Measurements from ENCODE around the gene PLXNC1. TPM values are rescaled to one million over a fixed set of nuclear protein-coding genes. Genes with fewer than 3 reads are reported as not detected.

PLXNC1 gene
- total and polyA plus RNA-seq, 4 donors: 0.71 to 12.0 (median 3.3) TPM

- H3K4me1 ChIP-seq (ENCODE audit: control insufficient read depth in 4 of 4, insufficient read depth in 4 of 4, low read length in 3 of 4): no peaks in the 10 kb centered on the region
- DNase-seq (ENCODE audit: low spot score): no peak
- H3K9ac ChIP-seq (ENCODE audit: low read depth in 1 of 2, low read length in 2 of 2): no peak overlapping the region
- no peaks in the 10 kb centered on the region for H3K9me3 ChIP-seq (ENCODE audit: control insufficient read depth in 4 of 4, low read length in 3 of 4)
- TF ChIP-seq ZBTB33 (IDR thresholded peaks at IDR 0.05) (no peak), NR2F2 (IDR thresholded peaks at IDR 0.05) (no peak), MAX (IDR thresholded peaks at IDR 0.05) (no peak), RXRA (IDR thresholded peaks at IDR 0.05) (no peak), FOXA2 (IDR thresholded peaks at IDR 0.05) (no peak), FOXA1 (IDR thresholded peaks at IDR 0.05) (no peak), SP1 (IDR thresholded peaks at IDR 0.05) (no peak), TAF1 (conservative IDR thresholded peaks at IDR 0.05) (no peak), CTCF (IDR thresholded peaks at IDR 0.05; ENCODE audit: low read depth, low read length, missing input control) (no peak), JUND (IDR thresholded peaks at IDR 0.05) (no peak), HNF4A (conservative IDR thresholded peaks at IDR 0.05) (no peak), EGR1 (IDR thresholded peaks at IDR 0.05; ENCODE audit: low read depth in 2 of 2) (no peak), RAD21 (IDR thresholded peaks at IDR 0.05) (no peak), YY1 (IDR thresholded peaks at IDR 0.05) (no peak), HNF4G (IDR thresholded peaks at IDR 0.05) (no peak), REST (IDR thresholded peaks at IDR 0.05) (no peak), ATF3 (IDR thresholded peaks at IDR 0.05) (no peak)
- H3K4me3 ChIP-seq (ENCODE audit: low read depth in 1 of 3, low read length in 3 of 3): no peak overlapping the region
- H3K27me3 ChIP-seq (ENCODE audit: control insufficient read depth in 4 of 4, insufficient read depth in 4 of 4, low read length in 3 of 4): no peaks in the 10 kb centered on the region
- H3K27ac ChIP-seq (ENCODE audit: low read depth in 1 of 2, low read length in 2 of 2): no peak overlapping the region
- 97% methylated on average over 15 of the region's 15 CpGs for WGBS
- H3K36me3 ChIP-seq (ENCODE audit: control insufficient read depth in 4 of 4, insufficient read depth in 3 of 4, low read depth in 1 of 4, low read length in 3 of 4): no peaks in the 10 kb centered on the region
These were observed 7.2 kb upstream of the PLXNC1 start for GRCh38 chr12:94141004-94141764.
